ENCODE data around the gene KCNH8.

- TF ChIP-seq GATA2 (IDR thresholded peaks at IDR 0.05; ENCODE audit: low read depth, low read length) (no peak), GATA3 (IDR thresholded peaks at IDR 0.05; ENCODE audit: low read depth, low read length) (no peak)
These were observed 6.5 kb downstream of the KCNH8 start for GRCh38 chr3:19154693-19155250.

Data from SH-SY5Y (cell line).